Keratinocyte (primary cell): ENCODE measurements around the gene MED19. TPM values are rescaled to one million over a fixed set of nuclear protein-coding genes. Genes with fewer than 3 reads are reported as not detected.

Experiments
- DNase-seq: peaks from one replicate; pipeline ENCODE4 v3.0.0-alpha.2; 2011; ENCODE audit warnings: low read depth, missing footprints, low spot score
- FAIRE-seq: peaks from 2 replicates; lab custom pipeline; 2011; peaks lifted over from hg19 to GRCh38; lab: Jason Lieb, UNC
- H2AFZ ChIP-seq: 2 replicates; pipeline ENCODE4 v1.6.0; 2012; ENCODE audit warnings: low read length, control low read depth, inconsistent platforms; ENCODE audit not compliant: control insufficient read depth
- H3K27ac ChIP-seq: 2 replicates; pipeline ENCODE4 v1.5.1; 2011; ENCODE audit warnings: low read length; ENCODE audit not compliant: control insufficient read depth, insufficient read depth
- H3K27me3 ChIP-seq: 3 replicates; pipeline ENCODE4 v1.6.0; 2011; ENCODE audit warnings: low read length; ENCODE audit not compliant: control insufficient read depth, insufficient read depth; ENCODE audit errors: extremely low read depth
- H3K36me3 ChIP-seq, 2 experiments: 2 replicates in 1 of 2; 3 replicates in 1 of 2; pipeline ENCODE4 v1.5.1; 2011; ENCODE audit warnings: low read length in 2 of 2, mild to moderate bottlenecking in 1 of 2; ENCODE audit not compliant: control insufficient read depth in 2 of 2, insufficient read depth in 2 of 2; ENCODE audit errors: extremely low read depth in 1 of 2
- H3K4me1 ChIP-seq: 3 replicates; pipeline ENCODE4 v1.5.1; 2011; ENCODE audit warnings: low read length; ENCODE audit not compliant: control insufficient read depth, insufficient read depth; ENCODE audit errors: extremely low read depth
- H3K4me2 ChIP-seq: 3 replicates; pipeline ENCODE4 v1.6.0; 2011; ENCODE audit warnings: low read depth, low read length; ENCODE audit not compliant: control insufficient read depth, insufficient read depth; ENCODE audit errors: extremely low read depth
- H3K4me3 ChIP-seq, 3 experiments: fragments of 200-600 bp in 1 of 3; sonication (generic) in 1 of 3; 2 replicates in 2 of 3; 3 replicates in 1 of 3; pipeline ENCODE4 v1.5.1; 2011 to 2016; ENCODE audit warnings: low read length in 3 of 3, mild to moderate bottlenecking in 3 of 3, control low read depth in 2 of 3, inconsistent platforms in 1 of 3, low read depth in 1 of 3, mixed read lengths in 1 of 3, mixed run types in 1 of 3, moderate library complexity in 1 of 3; ENCODE audit not compliant: control insufficient read depth in 2 of 3, insufficient read depth in 2 of 3; ENCODE audit errors: extremely low read depth in 1 of 3
- H3K79me2 ChIP-seq: 2 replicates; pipeline ENCODE4 v1.6.0; 2012; ENCODE audit warnings: low read length; ENCODE audit not compliant: control insufficient read depth, insufficient read depth
- H3K9ac ChIP-seq: 3 replicates; pipeline ENCODE4 v1.6.0; 2011; ENCODE audit warnings: low read length; ENCODE audit not compliant: control insufficient read depth, insufficient read depth; ENCODE audit errors: extremely low read depth
- H3K9me1 ChIP-seq: 3 replicates; pipeline ENCODE4 v1.6.0; 2011; ENCODE audit warnings: low read length; ENCODE audit not compliant: control insufficient read depth, insufficient read depth; ENCODE audit errors: extremely low read depth
- H3K9me3 ChIP-seq: 2 replicates; pipeline ENCODE4 v1.5.1; 2012; ENCODE audit warnings: low read depth, low read length; ENCODE audit not compliant: control insufficient read depth
- H4K20me1 ChIP-seq: 3 replicates; pipeline ENCODE4 v1.6.0; 2011; ENCODE audit warnings: low read length; ENCODE audit not compliant: control insufficient read depth, insufficient read depth; ENCODE audit errors: extremely low read depth
- CTCF ChIP-seq, 3 experiments: IDR thresholded peaks in 1 of 3; conservative IDR thresholded peaks in 1 of 3; optimal IDR thresholded peaks in 1 of 3; 2 replicates in 2 of 3; 3 replicates in 1 of 3; pipeline versions ENCODE3 to v1.5.1; 2011; ENCODE audit warnings: low read length in 3 of 3, mild to moderate bottlenecking in 3 of 3, moderate library complexity in 2 of 3, control low read depth in 1 of 3, inconsistent platforms in 1 of 3; ENCODE audit not compliant: insufficient read depth in 2 of 3; ENCODE audit errors: extremely low read depth in 1 of 3
- EZH2 ChIP-seq: IDR thresholded peaks from one replicate; pipeline ENCODE4 v1.6.1; 2012; ENCODE audit warnings: inconsistent platforms, mild to moderate bottlenecking, low read length, moderate library complexity
- dilution Hi-C: fragments of 300-500 bp; cut with MboI; formaldehyde crosslinking; loops from one replicate; pipeline ENCODE4 v1.7.0; 2020; ENCODE audit warnings: low sequenced_read_pairs; ENCODE audit not compliant: extremely low pct_ligation_motif_present
- polyA plus RNA-seq, 5 experiments: library from polyadenylated mRNA; depleted of rRNA in 3 of 5; stranded (reverse) in 3 of 5; stranded (forward) in 1 of 5; unstranded in 1 of 5; fragments of >200 nt; gene quantifications; 1 replicate in 1 of 5; 2 replicates in 3 of 5; 3 replicates in 1 of 5; pipeline versions ENCODE4 v1.2.1 to v1.2.3, GENCODE V29; 2011 to 2012; ENCODE audit warnings: missing spikeins in 2 of 5, low read depth in 1 of 5, low replicate concordance in 1 of 5

Gene MED19
- polyA plus RNA-seq, 1 donor (not counting 4 experiments of a cell fraction or from before 2014, with no cell fraction given): 19.3 TPM

- Histone ChIP-seq H3K4me2 (no peak overlapping the region), H3K27ac (no peak overlapping the region), H3K9ac (no peak overlapping the region), H3K36me3 (no peaks in the 10 kb centered on the region), H2AFZ (no peak overlapping the region), H3K9me1 (no peaks in the 10 kb centered on the region), H4K20me1 (no peaks in the 10 kb centered on the region), H3K4me3 (no peak overlapping the region), H3K9me3 (no peaks in the 10 kb centered on the region), H3K4me1 (no peaks in the 10 kb centered on the region), H3K27me3 (no peaks in the 10 kb centered on the region), H3K79me2 (no peaks in the 10 kb centered on the region)
- dilution Hi-C loops: no loop called here
- no peak for DNase-seq
- no peak for TF ChIP-seq CTCF (optimal IDR thresholded peaks at IDR 0.05 in 1 of 3, IDR thresholded peaks at IDR 0.05 in 1 of 3, conservative IDR thresholded peaks at IDR 0.05 in 1 of 3; ENCODE audit: extremely low read depth in 1 of 3, insufficient read depth in 2 of 3, low read length in 3 of 3)
- TF ChIP-seq EZH2: no peak
- FAIRE-seq: no peak
Measured at GRCh38 chr11:57751176-57751575, 39.2 kb upstream of the MED19 start.

DNA sequence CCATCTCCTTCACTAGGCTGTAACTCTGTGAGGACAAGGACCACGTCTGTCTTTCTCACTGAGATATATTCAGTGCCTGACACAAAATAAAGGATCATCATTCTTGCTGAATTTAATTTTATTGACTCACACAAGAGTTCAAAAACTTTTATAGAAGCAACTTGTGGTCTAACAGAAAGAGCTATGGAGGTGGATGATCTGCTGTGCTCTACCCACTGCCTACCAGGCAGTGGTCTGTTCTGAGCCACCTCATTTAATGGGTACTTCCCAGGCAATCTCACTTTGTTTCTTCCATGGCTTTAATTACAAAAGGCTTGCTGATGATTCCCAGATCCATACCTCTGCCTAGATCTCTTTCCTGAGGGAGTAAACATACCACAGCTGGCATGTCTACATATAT lies 34.9 kb upstream of the MED19 start:
- TF ChIP-seq CTCF (optimal IDR thresholded peaks at IDR 0.05 in 1 of 3, IDR thresholded peaks at IDR 0.05 in 1 of 3, conservative IDR thresholded peaks at IDR 0.05 in 1 of 3; ENCODE audit: extremely low read depth in 1 of 3, insufficient read depth in 2 of 3, low read length in 3 of 3) (no peak), EZH2 (no peak)
- no peak overlapping the region for H3K4me3 ChIP-seq
- no peak overlapping the region for H3K9ac ChIP-seq
- no peaks in the 10 kb centered on the region for H3K9me3 ChIP-seq
- peaks cover 9% of the 10 kb centered on the region for H3K79me2 ChIP-seq
- FAIRE-seq: no peak
- H3K4me1 ChIP-seq: peaks cover 8% of the 10 kb centered on the region
- no peak for DNase-seq
- no peaks in the 10 kb centered on the region for H4K20me1 ChIP-seq
- H3K27me3 ChIP-seq: no peaks in the 10 kb centered on the region
- peaks cover 15 to 16% of the 10 kb centered on the region in 2 experiments for H3K36me3 ChIP-seq
- dilution Hi-C loops: no loop called here
- H3K4me2 ChIP-seq: no peak overlapping the region
- no peak overlapping the region for H2AFZ ChIP-seq
- no peaks in the 10 kb centered on the region for H3K9me1 ChIP-seq
- H3K27ac ChIP-seq: no peak overlapping the region
